ENCODE measurements around the gene SCN2B. TPM values are rescaled to one million over a fixed set of nuclear protein-coding genes. Genes with fewer than 3 reads are reported as not detected.

SCN2B gene
- total RNA-seq, 1 donor from 2014 or later, result 24.9 TPM

GRCh38 chr11:118221419-118221818 lies 45.0 kb upstream of the SCN2B start:
- Histone ChIP-seq H3K4me3 (no peak overlapping the region), H3K9me3 (replicated peaks) (no peaks in the 10 kb centered on the region), H3K4me1 (no peaks in the 10 kb centered on the region), H3K36me3 (no peaks in the 10 kb centered on the region), H3K27ac (replicated peaks) (no peak overlapping the region), H3K27me3 (ENCODE audit: low read depth) (peaks cover 21% of the 10 kb centered on the region)
- no peak for TF ChIP-seq CTCF (IDR thresholded peaks at IDR 0.05; ENCODE audit: borderline replicate concordance)
- intact Hi-C loops (cut with micrococcal nuclease), result no loop called here
- no peak for DNase-seq

GRCh38 chr11:118219732-118220131 lies 43.3 kb upstream of the SCN2B start:
- no peaks in the 10 kb centered on the region for H3K4me1 ChIP-seq
- intact Hi-C loops (cut with micrococcal nuclease), result no loop called here
- H3K4me3 ChIP-seq, result no peak overlapping the region
- H3K27me3 ChIP-seq (ENCODE audit: low read depth), result peaks cover 21% of the 10 kb centered on the region
- no peaks in the 10 kb centered on the region for H3K9me3 ChIP-seq (replicated peaks)
- H3K27ac ChIP-seq (replicated peaks), result no peak overlapping the region
- no peak for DNase-seq
- no peaks in the 10 kb centered on the region for H3K36me3 ChIP-seq
- no peak for TF ChIP-seq CTCF (IDR thresholded peaks at IDR 0.05; ENCODE audit: borderline replicate concordance)

GRCh38 chr11:118219244-118219643 lies 42.8 kb upstream of the SCN2B start:
- intact Hi-C loops (cut with micrococcal nuclease), result no loop called here
- no peaks in the 10 kb centered on the region for H3K9me3 ChIP-seq (replicated peaks)
- H3K4me3 ChIP-seq, result no peak overlapping the region
- no peak for DNase-seq
- no peaks in the 10 kb centered on the region for H3K36me3 ChIP-seq
- TF ChIP-seq CTCF (IDR thresholded peaks at IDR 0.05; ENCODE audit: borderline replicate concordance), result no peak
- H3K27ac ChIP-seq (replicated peaks), result no peak overlapping the region
- H3K27me3 ChIP-seq (ENCODE audit: low read depth), result peaks cover 21% of the 10 kb centered on the region
- H3K4me1 ChIP-seq, result no peaks in the 10 kb centered on the region

GRCh38 chr11:118217575-118217974 lies 41.1 kb upstream of the SCN2B start:
- H3K4me3 ChIP-seq, result no peak overlapping the region
- peaks cover 16% of the 10 kb centered on the region for H3K27me3 ChIP-seq (ENCODE audit: low read depth)
- DNase-seq, result no peak
- peaks cover 1% of the 10 kb centered on the region for H3K4me1 ChIP-seq
- no peak for TF ChIP-seq CTCF (IDR thresholded peaks at IDR 0.05; ENCODE audit: borderline replicate concordance)
- intact Hi-C loops (cut with micrococcal nuclease), result no loop called here
- no peaks in the 10 kb centered on the region for H3K9me3 ChIP-seq (replicated peaks)
- H3K36me3 ChIP-seq, result no peaks in the 10 kb centered on the region
- no peak overlapping the region for H3K27ac ChIP-seq (replicated peaks)

GRCh38 chr11:118216621-118217481 lies 40.4 kb upstream of the SCN2B start:
- intact Hi-C loops (cut with micrococcal nuclease), result no loop called here
- Histone ChIP-seq H3K27ac (replicated peaks) (no peak overlapping the region), H3K9me3 (replicated peaks) (no peaks in the 10 kb centered on the region), H3K27me3 (ENCODE audit: low read depth) (peaks cover 11% of the 10 kb centered on the region), H3K4me3 (no peak overlapping the region), H3K4me1 (peaks cover 9% of the 10 kb centered on the region), H3K36me3 (no peaks in the 10 kb centered on the region)
- no peak for DNase-seq
- no peak for TF ChIP-seq CTCF (IDR thresholded peaks at IDR 0.05; ENCODE audit: borderline replicate concordance)
